CD4-positive, alpha-beta T cell treated with Interleukin-12 subunit alpha and Interleukin-12 subunit beta, for 1 hour (primary cell): Measurements from ENCODE around the gene NPHP4.
"Not testable (repeated sequence)": the region's sequence is repeated elsewhere in the genome, so short reads cannot be mapped to it uniquely, and the experiment has no call there.

ENCODE experiments used
- DNase-seq: peaks from one replicate; pipeline ENCODE4 v3.0.0-alpha.2; 2020

Gene NPHP4

GRCh38 chr1:6023346-6023745 lies 31.1 kb upstream of the NPHP4 start:
- no peak for DNase-seq

DNA sequence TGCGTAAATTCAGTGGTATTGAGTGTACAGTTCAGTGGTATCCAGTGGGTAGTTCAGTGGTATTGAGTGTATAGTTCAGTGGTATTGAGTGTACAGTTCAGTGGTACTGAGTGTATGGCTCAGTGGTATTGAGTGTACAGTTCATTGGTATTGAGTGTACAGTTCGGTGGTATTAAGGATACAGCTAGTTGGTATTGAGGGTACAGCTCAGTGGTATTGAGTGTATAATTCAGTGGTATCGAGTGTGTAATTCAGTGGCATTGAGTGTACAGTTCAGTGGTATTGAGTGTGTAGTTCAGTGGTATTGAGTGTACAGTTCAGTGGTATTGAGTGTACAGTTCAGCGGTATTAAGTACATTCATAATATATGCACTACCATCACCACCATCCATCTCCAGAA lies 30.0 kb upstream of the NPHP4 start:
- DNase-seq: no peak

GRCh38 chr1:6019166-6019845 lies 27.1 kb upstream of the NPHP4 start:
- DNase-seq: no peak

DNA sequence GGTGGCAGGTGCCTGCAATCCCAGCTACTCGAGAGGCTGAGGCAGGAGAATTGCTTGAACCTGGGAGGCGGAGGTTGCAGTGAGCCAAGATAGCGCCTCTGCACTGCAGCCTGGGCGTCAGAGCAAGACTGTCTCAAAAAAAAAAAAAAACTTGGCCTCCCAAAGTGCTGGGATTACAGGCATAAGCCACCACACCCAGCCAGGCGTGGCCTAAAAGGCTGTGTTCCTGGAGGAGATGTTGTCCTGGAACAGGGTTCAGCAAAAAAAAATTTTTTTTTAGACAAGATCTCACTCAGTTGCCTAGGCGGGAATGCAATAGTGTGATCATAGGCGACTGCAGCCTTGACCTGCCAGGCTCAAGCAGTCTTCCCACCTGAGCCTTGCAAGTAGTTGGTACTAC lies 25.4 kb upstream of the NPHP4 start:
- DNase-seq: not testable (repeated sequence)

DNA sequence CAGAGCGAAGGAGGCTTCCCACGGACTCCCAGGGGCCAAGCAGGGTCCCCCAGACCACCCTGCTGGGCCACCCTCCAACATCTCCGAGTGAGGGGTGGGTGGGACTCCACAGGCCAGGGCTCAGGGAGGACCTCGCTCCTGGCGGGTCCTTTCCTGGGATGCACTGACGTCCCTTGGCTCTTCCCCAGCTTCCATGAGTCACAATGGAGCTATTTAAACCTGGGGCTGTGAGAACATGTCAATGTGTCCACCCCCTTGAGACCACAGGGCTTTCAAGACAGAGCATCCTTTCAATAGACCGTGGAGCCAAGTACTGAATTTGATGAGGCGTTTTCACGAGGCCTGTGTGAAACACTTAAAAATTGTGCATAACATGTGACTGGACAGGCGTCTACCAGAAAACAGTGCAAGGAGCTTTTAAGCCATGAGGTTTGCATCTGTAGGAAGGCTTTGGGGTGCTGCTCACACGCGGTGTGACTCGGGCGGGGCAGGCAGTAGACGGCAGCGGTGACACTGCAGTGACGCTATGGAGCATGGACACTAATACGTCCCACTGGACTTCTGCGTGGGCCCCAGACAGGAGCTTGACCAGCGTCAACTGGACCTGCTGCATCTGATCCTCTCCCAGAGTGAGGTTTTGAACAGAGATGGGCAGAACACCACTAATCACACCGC lies 24.1 kb upstream of the NPHP4 start:
- no peak for DNase-seq

DNA sequence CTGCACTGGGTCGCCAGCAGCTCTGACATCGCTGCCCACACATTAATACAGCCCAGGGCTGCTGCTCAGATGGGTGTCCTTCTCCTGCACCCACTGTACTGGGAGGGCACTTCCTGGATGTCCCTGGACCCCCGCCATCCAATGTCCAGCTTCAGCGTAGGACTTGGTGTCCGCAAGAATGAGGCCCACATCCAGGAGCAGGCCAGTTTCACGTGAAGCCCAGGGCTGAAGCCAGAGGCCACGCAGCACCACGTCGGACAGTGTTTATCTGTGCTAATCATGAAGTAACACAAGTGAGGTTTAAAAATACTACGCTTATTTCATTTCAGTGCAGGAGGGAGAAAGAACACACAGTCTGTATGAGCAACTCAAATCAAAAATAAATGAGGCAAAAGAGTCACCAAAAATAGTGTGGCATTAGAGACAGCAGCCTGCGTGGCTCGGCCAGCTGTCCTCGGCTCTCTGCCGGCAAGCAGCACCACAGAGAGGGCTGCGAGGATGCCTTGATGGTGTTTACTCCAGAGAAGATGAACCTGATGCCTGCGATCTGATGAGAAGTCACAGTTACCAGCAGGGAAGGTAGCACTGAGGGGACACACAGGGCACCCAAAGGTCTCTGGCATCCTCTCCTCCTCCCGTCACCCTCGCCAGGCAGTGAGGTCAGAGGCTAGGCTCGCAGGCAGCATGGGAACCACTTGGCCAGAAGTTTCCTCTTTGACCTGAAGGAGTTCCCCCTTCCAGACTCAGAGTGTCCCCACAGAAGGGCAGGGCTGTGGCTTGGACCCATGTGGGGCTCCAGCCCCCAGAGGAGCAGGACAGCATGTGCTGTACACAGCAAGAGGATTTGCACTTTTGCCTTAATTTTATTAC lies 22.1 kb upstream of the NPHP4 start:
- DNase-seq: no peak

GRCh38 chr1:6013491-6013890 lies 21.3 kb upstream of the NPHP4 start:
- DNase-seq: no peak

GRCh38 chr1:6012529-6013318 lies 20.5 kb upstream of the NPHP4 start:
- DNase-seq: peak; percentile 24

DNA sequence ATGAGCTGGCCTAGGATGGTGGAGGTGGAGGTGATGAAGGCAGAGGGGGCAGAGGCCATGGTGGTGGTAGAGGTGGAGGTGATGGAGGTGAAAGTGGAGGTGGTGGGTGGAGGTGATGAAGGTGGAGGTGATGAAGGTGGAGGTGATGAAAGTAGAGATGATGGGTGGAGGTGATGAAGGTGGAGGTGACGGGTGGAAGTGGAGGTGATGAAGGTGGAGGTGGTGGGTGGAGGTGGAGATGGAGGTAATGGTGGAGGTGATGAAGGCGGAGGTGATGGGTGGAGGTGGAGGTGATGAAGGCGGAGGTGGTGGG lies 19.7 kb upstream of the NPHP4 start:
- no peak for DNase-seq

DNA sequence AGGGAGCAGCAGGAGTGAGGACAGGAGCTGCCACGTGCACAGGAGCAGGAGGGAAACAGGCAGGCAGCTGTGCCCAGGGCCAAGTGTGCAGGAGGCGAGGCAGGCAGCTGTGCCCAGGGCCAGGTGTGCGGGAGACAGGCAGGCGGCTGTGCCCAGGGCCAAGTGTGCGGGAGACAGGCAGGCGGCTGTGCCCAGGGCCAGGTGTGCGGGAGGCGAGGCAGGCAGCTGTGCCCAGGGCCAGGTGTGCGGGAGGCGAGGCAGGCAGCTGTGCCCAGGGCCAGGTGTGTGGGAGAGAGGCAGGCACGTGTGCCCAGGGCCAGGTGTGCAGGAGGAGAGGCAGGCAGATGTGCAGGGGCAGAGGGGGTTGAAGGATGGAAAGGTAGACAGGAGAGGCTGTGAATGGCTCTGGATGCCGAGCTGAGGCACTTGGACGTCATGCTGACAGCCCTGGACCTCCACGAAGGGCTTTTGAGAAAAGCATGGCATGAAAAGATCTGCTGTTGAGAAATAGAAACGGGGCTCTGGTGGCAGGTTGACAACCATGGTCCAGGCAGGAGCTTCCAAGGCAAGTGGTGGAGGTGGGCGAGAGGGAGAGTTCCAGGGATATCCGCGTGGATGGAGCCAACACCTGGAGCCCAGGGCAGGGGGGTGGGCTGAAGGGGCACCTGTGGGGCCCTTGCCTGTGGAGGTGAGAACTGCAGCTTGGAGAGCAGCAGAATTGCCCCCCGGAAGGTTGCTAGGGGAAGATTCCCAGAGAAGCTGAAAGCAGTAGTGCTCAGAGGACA lies 19.1 kb upstream of the NPHP4 start:
- no peak for DNase-seq

DNA sequence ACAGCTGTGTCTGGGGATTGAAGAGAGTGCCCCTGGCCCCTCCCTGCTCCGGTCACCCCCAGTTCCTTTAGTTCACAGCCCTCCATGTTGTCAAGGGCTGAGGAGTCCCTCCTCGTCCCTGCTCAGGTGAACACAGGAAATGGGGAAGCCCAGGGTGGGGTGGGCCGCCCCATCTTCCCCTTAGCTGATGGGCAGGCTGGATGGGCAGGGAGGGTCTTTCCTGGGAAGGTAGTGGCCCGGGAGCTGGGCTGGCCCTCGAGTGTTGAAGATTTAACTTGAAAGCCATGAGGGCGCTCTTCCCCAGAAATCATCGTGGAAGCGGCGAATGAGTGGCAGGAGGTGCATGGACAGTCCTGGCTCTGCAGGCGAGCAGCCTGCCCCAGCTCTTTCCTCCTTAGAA lies 18.3 kb upstream of the NPHP4 start:
- no peak for DNase-seq

DNA sequence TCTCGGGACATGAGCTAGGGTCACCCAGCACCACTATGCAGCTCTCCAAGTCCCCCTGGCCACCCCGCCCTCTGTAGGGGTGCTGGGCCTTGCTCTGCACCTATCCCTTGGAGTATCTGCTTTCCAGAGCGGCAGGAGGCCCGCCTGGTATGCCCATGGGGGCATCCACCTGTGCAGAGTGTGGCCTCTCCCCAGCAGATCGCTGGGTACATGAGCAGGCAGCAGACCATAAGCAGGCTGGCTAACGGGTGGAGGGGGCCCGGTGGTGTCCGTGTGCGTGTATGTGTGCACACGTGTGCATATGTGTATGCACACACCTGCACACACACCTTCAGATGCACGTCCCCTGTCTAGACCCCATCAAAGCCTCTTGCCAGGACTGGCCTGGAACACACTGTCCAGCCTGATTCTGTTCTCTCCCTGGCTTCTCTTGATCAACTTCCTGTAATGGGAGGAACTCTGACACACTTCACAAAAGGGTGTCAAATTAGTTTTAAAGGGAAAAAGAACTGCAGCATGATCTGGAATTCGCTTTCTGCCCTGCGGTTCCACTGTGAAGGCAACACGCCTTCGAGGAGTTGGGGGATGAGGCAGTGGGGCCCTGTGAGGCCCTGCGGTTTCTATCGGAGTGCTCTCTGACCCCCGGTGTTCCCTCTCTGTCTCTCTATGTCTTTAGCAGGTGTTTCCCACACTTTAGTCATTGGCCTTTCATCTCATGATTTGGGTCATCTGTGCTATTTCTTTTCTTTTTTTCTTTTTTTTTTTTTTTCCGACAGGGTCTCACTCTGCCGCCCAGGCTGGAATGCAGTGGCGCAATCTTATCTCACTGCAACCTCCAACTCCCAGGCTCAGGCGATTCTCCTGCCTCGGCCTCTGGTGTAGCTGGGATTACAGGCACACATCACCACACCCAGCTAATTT lies 17.2 kb upstream of the NPHP4 start:
- DNase-seq: no peak

DNA sequence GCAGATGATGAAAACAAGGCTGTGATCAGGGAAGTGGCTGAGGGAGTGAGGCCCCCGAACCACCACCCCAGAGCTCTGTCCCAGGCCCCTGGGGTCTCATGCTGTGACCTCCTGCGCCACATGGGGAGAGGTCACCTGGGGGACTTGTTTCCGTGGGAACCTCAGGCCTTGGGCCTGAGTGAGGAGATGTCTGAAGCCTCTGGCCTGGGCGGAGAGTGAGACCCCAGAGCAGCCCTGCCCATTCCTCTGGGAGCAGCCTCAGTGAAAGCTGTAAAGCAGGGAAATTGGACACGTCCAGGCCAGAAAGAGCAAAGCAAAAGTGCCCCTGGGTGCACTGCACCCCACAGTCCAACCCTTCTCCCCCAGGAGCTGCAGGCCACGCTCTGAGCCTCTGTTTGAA lies 16.5 kb upstream of the NPHP4 start:
- DNase-seq: no peak

DNA sequence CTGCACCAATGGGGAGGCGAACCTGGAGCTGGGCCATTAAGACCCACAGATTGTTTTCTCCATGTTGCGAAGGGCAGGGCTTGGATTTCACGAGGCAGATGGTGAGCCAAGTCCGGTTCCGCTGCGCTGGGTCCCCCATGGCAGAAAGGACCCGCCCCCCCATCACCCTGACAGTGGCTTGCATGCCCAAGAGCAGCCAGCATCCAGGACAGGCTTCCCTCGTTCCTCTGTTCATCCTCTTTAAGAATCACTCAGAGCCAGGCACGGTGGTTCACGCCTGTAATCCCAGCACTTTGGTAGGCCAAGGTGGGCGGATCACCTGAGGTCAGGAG lies 15.8 kb upstream of the NPHP4 start:
- DNase-seq: no peak

DNA sequence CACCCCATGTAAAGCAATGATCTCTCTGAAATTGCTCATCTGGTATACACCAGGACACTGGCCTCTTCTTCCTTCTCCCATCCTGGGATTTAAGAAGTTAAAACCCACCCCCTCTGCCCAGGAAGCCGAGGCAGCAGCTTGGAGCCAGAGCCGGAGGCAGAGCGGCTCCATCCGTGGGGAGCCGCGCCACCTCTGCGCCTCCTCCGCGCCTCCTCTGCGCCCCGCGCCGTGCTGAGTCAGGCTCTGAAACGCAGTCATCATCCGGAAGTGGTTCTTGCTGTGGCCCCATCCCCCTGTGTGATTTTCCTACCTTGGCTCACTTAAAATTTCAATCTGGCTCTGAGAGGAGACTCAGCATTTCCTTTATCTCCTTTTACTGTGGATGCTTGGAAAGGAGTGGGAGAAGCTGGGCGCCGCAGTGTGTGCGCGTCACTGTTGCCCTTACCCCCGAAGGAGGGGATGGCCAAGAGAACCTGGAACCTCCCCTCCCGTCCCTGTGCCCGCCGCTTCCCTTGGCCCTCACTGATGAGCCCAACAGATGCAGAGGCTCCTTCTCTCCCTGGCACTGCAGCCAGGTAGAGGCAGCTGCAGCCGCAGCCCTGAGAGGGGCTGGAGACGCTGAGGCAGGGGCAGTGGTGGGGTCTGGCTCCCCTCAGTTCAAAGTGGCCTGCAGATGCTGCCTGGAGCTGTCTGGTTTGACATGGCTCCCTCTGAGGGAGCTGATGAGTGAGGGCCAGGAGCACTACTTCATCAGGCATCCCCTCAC lies 15.3 kb upstream of the NPHP4 start:
- DNase-seq: no peak

DNA sequence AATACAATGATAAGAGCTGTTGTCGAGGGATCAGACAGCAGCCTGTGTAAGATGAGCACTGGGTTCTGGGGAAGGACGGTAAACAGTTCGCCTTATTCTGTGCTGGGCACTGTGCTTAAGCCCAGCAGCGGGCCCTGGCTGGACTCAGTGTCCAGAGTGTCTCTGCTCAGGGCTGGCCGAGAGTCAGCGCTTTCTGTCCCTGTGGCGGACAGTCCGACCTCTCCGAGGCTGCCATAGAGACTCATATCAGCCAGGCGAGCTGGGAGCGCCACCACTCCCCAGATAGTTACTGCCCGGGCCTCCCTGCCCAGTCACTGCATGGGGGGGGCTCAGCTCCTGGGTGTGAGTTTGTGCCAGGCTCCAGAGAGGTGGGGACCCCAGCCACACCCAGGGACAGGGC lies 14.7 kb upstream of the NPHP4 start:
- DNase-seq: no peak

DNA sequence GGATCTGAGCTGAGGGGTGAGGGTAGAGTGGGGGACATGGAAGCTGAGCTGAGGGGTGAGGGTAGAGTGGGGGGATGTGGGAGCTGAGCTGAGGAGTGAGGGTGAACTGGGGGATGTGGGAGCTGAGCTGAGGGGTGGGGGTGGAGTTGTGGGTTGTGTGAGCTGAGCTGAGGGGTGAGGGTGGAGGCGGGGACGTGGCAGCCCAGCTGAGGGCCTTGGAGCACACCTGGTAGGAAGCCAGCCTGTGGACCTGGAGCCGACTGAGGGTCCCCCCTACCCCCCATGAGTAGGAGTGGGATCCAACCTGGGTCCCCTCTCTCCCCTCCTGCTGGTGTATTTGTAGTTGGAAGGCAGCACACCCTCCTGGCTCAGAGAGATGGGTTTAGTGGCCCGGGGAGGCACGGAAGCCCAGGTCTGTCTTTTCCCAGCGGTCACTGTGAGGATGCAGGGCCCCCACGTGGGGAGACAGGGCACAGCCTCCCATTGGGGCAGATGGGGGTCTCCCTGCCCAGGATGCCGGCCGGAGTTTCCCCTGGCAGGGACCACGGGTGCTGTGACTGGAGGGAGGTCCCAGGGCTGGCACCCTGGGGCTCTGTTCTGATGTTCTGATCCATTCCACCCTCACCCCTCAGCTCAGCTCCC lies 13.2 kb upstream of the NPHP4 start:
- no peak for DNase-seq

DNA sequence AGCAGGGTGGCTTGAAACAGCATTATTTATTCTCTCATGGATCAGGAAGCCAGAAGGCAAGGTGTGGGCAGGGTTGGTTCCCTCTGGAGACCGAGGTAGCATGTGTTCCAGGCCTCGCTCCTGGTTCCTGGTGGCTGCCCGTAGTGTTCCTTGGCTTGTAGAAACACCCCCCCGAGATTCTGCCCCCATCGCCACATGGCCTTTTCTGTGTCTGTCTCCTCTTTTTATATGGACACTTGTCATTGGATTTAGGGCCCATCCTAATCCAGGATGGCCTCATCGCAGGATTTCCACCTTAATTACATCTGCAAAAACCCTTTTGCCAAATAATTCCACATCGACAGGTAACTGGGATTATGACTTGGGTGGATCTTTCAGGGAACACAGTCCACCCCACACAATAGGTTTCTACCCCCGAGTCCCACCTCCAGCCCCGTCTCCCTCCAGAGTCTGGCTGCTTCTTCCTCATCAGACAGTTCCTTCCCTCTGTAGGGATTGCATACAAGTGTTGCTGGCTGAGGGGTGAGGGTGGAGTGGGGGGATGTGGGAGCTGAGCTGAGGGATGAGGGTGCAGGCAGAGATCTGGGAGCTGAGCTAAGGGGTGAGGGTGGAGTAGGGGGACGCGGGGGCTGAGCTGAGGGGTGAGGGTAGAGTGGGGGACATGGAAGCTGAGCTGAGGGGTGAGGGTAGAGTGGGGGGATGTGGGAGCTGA lies 12.3 kb upstream of the NPHP4 start:
- DNase-seq: no peak
